ENCODE measurements around the gene DNAJC27.

DNA sequence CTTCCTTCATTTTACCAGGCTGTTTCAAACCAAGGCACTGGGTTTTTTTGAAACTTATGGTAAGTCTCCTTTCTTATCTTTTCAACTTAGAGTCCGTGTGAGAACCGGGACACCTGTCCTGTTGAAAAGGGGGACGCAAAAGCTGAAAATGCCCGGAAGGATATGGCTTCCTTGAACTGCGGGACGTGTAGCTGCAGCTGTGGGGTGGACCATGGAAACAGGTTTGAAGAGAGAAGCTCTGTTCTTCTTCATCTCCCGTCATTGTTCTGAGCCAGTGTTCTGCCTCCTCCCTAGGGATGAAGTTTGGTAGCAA lies 29.5 kb upstream of the DNAJC27 start:
- TF ChIP-seq, protein P1, sequence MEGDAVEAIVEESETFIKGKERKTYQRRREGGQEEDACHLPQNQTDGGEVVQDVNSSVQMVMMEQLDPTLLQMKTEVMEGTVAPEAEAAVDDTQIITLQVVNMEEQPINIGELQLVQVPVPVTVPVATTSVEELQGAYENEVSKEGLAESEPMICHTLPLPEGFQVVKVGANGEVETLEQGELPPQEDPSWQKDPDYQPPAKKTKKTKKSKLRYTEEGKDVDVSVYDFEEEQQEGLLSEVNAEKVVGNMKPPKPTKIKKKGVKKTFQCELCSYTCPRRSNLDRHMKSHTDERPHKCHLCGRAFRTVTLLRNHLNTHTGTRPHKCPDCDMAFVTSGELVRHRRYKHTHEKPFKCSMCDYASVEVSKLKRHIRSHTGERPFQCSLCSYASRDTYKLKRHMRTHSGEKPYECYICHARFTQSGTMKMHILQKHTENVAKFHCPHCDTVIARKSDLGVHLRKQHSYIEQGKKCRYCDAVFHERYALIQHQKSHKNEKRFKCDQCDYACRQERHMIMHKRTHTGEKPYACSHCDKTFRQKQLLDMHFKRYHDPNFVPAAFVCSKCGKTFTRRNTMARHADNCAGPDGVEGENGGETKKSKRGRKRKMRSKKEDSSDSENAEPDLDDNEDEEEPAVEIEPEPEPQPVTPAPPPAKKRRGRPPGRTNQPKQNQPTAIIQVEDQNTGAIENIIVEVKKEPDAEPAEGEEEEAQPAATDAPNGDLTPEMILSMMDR (conservative IDR thresholded peaks at IDR 0.05; ENCODE audit: low read length) = no peak
- no peak for TF ChIP-seq EZH2phosphoT487 (IDR thresholded peaks at IDR 0.05; ENCODE audit: borderline replicate concordance)
